RPMI8226 (cell line): ENCODE measurements around the gene RAB3GAP2.
A peak's percentile ranks its signal among the peaks of the same experiment; 100 is the strongest.
"Not testable (repeated sequence)": the region's sequence is repeated elsewhere in the genome, so short reads cannot be mapped to it uniquely, and the experiment has no call there.

Experiments
- DNase-seq: peaks from one replicate; pipeline ENCODE4 v3.0.0-alpha.2; 2015

The RAB3GAP2 gene, protein sequence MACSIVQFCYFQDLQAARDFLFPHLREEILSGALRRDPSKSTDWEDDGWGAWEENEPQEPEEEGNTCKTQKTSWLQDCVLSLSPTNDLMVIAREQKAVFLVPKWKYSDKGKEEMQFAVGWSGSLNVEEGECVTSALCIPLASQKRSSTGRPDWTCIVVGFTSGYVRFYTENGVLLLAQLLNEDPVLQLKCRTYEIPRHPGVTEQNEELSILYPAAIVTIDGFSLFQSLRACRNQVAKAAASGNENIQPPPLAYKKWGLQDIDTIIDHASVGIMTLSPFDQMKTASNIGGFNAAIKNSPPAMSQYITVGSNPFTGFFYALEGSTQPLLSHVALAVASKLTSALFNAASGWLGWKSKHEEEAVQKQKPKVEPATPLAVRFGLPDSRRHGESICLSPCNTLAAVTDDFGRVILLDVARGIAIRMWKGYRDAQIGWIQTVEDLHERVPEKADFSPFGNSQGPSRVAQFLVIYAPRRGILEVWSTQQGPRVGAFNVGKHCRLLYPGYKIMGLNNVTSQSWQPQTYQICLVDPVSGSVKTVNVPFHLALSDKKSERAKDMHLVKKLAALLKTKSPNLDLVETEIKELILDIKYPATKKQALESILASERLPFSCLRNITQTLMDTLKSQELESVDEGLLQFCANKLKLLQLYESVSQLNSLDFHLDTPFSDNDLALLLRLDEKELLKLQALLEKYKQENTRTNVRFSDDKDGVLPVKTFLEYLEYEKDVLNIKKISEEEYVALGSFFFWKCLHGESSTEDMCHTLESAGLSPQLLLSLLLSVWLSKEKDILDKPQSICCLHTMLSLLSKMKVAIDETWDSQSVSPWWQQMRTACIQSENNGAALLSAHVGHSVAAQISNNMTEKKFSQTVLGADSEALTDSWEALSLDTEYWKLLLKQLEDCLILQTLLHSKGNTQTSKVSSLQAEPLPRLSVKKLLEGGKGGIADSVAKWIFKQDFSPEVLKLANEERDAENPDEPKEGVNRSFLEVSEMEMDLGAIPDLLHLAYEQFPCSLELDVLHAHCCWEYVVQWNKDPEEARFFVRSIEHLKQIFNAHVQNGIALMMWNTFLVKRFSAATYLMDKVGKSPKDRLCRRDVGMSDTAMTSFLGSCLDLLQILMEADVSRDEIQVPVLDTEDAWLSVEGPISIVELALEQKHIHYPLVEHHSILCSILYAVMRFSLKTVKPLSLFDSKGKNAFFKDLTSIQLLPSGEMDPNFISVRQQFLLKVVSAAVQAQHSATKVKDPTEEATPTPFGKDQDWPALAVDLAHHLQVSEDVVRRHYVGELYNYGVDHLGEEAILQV (N-terminal part only)

GRCh38 chr1:220272047-220272840 lies at the start of gene RAB3GAP2:
TSS of gene RAB3GAP2 (minus strand) at chr1:220272453. CDS start at chr1:220272337, 116 bp downstream.
- peak; percentile 99 for DNase-seq

- no peak for DNase-seq
Observed at GRCh38 chr1:220321758-220322157, 49.5 kb upstream of the RAB3GAP2 start.

DNA sequence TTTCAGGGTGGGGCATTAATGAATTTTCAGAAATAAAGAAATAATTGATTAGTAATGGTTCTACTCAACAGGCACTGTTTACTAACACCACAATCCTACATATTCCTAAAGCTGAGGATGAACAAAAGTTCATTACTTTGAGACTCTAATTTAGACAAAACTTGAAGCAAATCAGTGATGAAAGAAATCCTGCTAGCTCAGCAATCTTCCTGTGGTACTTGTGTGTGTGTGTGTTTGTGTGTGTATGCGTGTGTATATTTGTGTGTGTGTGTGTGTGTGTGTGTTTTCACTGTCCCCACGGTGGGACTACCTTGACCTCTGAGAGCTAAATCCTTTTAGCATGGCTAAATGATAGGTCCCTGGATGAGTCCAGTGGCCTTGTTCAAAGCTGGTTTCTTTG lies 48.5 kb upstream of the RAB3GAP2 start:
- no peak for DNase-seq

- no peak for DNase-seq
Observed at GRCh38 chr1:220318673-220319072, 46.4 kb upstream of the RAB3GAP2 start.

- DNase-seq = no peak
Observed at GRCh38 chr1:220317161-220317560, 44.9 kb upstream of the RAB3GAP2 start.

GRCh38 chr1:220316305-220316704 lies 44.1 kb upstream of the RAB3GAP2 start:
- DNase-seq = no peak

- DNase-seq = no peak
Observed at GRCh38 chr1:220315070-220315839, 43.0 kb upstream of the RAB3GAP2 start.

DNA sequence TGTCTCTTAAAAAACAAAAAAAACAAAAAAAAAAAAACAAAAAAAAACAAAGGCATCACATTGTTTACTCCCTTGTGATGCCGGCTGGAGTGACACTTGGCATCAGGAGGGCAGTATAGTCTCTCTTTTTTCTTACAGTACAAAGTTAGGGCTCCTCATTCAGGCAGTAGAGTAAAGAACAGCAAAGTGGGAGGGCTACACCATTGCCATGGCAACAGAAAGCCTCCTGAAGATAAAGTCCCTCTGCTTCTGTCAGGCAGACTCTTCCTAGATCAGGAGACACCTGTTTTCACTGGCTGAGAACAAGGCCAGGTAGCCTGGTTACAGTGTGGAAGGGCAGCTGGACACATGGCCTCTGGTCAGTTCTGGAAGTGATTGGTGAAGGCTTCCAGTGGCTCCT lies 41.3 kb upstream of the RAB3GAP2 start:
- DNase-seq = no peak

DNA sequence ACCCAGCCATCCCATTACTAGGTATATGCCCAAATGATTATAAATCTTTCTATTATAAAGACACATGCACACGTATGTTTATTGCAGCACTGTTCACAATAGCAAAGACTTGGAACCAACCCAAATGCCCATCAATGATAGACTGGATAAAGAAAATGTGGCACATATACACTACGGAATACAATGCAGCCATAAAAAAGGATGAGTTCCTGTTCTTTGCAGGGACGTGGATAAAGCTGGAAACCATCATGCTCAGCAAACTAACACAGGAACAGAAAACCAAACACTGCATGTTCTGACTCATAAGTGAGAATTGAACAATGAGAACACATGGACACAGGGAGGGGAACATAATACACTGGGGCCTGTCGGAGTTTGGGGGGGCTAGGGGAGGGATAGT lies 37.9 kb upstream of the RAB3GAP2 start:
- not testable (repeated sequence) for DNase-seq

DNA sequence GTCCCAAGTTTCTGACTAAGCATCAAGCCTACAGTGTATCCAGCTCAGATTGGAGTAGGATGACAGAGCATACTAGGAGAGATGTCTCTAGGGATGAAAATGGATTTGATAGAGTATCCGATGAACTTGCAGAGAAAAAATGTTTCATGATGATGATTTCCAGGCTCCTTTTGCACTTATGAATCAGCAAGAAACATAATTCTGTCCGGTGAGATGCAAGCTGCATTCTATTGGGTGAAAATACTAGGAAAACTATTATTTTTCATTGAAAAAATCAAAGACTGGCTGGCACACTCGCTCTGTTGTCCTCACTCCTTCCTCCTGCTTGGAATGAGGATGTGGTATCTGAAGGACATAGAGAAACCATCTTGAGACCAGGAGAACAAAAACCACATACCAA lies 35.4 kb upstream of the RAB3GAP2 start:
- no peak for DNase-seq

DNA sequence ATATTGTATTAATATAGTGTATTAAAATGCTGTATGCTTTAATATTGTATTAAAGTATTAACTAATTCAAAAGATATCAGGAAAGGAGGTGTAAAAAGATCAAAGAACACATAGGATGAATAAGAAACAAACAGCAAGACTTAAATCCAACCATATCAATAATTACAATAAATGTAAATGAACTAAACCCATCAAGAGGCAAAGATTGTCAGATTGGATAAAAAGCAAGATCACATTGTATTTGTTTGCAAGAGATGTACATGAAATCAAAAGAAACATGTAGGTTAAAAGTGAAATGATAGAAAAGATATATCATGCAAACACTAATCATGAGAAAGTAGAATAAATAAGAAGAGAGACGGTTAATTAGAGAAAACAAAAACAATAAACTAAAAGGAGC lies 34.1 kb upstream of the RAB3GAP2 start:
- DNase-seq = no peak

DNA sequence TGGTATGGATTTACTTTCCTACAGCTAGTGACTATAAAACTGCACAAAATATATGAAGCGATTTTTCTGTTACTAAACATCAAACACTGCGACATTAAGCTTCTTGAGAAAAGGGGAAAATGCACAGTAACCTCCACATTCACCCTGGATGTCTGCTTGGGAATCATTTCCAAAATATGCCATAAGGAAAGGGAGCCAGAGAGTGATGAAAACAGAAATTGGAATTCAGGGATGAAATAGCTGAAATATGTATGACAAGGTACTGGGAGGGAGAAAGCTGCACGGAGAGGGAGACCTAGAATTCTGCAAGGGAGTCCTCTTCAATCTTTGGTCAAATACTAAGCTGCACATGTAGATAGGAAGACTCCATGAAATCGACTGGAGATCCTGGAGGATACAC lies 31.6 kb upstream of the RAB3GAP2 start:
- DNase-seq = no peak

- DNase-seq = peak; percentile 71
Observed at GRCh38 chr1:220301630-220302029, 29.4 kb upstream of the RAB3GAP2 start.

DNA sequence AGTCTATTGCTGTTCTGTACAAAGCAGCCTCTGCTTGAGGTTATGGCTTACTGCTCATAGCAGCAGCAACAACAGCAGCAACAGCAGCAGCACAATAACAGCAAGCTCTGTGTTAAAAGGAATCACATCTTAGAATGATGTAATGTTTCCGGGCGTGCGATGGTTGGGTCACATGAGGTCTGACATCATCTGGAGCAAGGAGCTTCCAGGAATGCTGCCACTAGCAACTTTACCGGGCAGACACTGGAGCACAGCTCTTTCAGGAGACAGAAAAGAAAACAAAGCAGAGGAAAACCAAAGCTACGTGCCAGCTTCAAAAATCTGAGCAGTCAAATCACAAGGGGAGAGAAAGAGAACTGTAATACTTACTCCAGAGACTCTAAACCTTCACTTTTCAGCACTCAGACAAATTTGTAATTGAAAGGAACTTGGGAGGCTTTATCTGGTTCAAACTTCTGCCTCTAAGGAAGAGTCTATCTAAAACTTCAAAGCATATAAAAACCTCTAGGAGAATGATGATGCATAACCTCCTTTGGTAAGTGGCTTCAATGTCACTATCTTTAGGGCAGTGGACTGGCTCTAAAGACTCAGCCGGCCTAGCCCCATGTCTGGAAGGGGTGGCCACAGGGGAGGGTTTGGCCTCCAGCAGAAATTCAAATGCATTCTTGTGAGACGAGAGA lies 28.3 kb upstream of the RAB3GAP2 start:
- DNase-seq = peak; percentile 61

DNA sequence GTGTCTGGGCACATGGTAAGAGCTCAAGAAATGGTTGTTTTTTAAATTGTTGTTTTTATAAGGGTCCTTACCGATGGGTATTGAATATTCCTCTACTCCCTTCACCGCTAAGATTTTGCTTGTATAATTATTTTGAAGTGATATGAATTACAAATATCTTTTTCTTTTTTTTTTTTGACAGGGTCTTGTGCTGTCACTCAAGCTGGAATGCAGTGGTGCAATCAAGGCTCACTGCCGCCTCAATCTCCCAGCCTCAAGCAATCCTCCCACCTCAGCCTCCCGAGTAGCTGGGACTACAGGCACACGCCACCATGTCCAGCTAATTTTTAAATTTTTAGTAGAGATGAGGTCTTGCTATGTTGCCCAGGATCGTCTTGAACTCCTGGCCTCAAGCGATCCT lies 27.1 kb upstream of the RAB3GAP2 start:
- no peak for DNase-seq

- no peak for DNase-seq
Observed at GRCh38 chr1:220298470-220299205, 26.4 kb upstream of the RAB3GAP2 start.

GRCh38 chr1:220296981-220297380 lies 24.7 kb upstream of the RAB3GAP2 start:
- no peak for DNase-seq

GRCh38 chr1:220294846-220295301 lies 22.6 kb upstream of the RAB3GAP2 start:
- DNase-seq = no peak

DNA sequence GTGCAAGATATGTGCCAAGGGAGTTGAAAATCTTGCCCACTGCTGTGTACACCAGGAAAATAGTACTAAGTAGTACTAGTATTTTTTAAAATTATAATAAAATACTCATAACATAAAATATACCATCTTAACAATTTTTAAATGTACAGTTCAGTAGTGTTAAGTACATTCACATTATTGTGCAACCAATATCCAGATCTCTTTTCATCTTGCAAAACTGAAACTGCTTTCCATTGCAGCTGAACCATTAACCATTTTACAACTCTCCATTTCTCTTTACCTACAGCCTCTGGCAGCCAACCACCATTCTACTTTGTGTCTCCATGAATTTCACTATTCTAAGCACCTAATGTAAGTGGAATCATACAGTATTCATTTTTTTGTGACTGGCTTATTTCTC lies 19.3 kb upstream of the RAB3GAP2 start:
- no peak for DNase-seq
